Astrocyte (in vitro differentiated cells and primary cell): Measurements from ENCODE around the gene FERMT3. TPM values are rescaled to one million over a fixed set of nuclear protein-coding genes. Genes with fewer than 3 reads are reported as not detected.

Experiments
- DNase-seq: peaks from one replicate; pipeline ENCODE4 v3.0.0-alpha.2; 2010; ENCODE audit warnings: low read depth
- FAIRE-seq: peaks from 2 replicates; lab custom pipeline; 2011; peaks lifted over from hg19 to GRCh38; lab: Jason Lieb, UNC
- H2AFZ ChIP-seq: 2 replicates; pipeline ENCODE4 v1.6.0; 2012; ENCODE audit warnings: low read depth, low read length, inconsistent platforms
- H3K27ac ChIP-seq: 2 replicates; pipeline ENCODE4 v1.5.1; 2011; ENCODE audit warnings: low read depth, low read length, inconsistent platforms
- H3K27me3 ChIP-seq: 2 replicates; pipeline ENCODE4 v1.6.0; 2011; ENCODE audit warnings: low read length, inconsistent platforms; ENCODE audit not compliant: insufficient read depth
- H3K36me3 ChIP-seq: 2 replicates; pipeline ENCODE4 v1.5.1; 2011; ENCODE audit warnings: low read length, inconsistent platforms; ENCODE audit not compliant: insufficient read depth
- H3K4me1 ChIP-seq: 2 replicates; pipeline ENCODE4 v1.5.1; 2011; ENCODE audit warnings: low read length, inconsistent platforms; ENCODE audit not compliant: insufficient read depth
- H3K4me2 ChIP-seq: 2 replicates; pipeline ENCODE4 v1.6.0; 2012; ENCODE audit warnings: low read length, inconsistent platforms
- H3K4me3 ChIP-seq: 2 replicates; pipeline ENCODE4 v1.5.1; 2011; ENCODE audit warnings: low read depth, mild to moderate bottlenecking, low read length, inconsistent platforms; ENCODE audit not compliant: insufficient read depth
- H3K79me2 ChIP-seq: 2 replicates; pipeline ENCODE4 v1.6.0; 2012; ENCODE audit warnings: mild to moderate bottlenecking, low read length, inconsistent platforms; ENCODE audit not compliant: insufficient read depth
- H3K9ac ChIP-seq: 2 replicates; pipeline ENCODE4 v1.6.0; 2012; ENCODE audit warnings: mild to moderate bottlenecking, low read length, inconsistent platforms
- H3K9me3 ChIP-seq: 2 replicates; pipeline ENCODE4 v1.5.1; 2012; ENCODE audit warnings: low read depth, mild to moderate bottlenecking, low read length, inconsistent platforms; ENCODE audit not compliant: insufficient read depth
- H4K20me1 ChIP-seq: 2 replicates; pipeline ENCODE4 v1.6.0; 2012; ENCODE audit warnings: low read length, inconsistent platforms; ENCODE audit not compliant: insufficient read depth
- H3K27ac Mint-ChIP-seq: one replicate; pipeline ENCODE4 v1.8.0; 2021; ENCODE audit warnings: mild to moderate bottlenecking, mixed read lengths; ENCODE audit not compliant: unreplicated experiment
- H3K27me3 Mint-ChIP-seq: one replicate; pipeline ENCODE4 v1.8.0; 2021; ENCODE audit warnings: low read depth, mixed read lengths; ENCODE audit not compliant: unreplicated experiment
- H3K36me3 Mint-ChIP-seq: one replicate; pipeline ENCODE4 v1.8.0; 2021; ENCODE audit warnings: low read depth, mixed read lengths; ENCODE audit not compliant: unreplicated experiment
- H3K4me1 Mint-ChIP-seq: one replicate; pipeline ENCODE4 v1.8.0; 2021; ENCODE audit warnings: low read depth, mixed read lengths; ENCODE audit not compliant: unreplicated experiment
- H3K4me3 Mint-ChIP-seq: one replicate; pipeline ENCODE4 v1.8.0; 2021; ENCODE audit warnings: mild to moderate bottlenecking, moderate library complexity, mixed read lengths; ENCODE audit not compliant: unreplicated experiment
- H3K9me3 Mint-ChIP-seq: one replicate; pipeline ENCODE4 v1.8.0; 2021; ENCODE audit warnings: mild to moderate bottlenecking, mixed read lengths; ENCODE audit not compliant: unreplicated experiment
- EZH2 ChIP-seq: IDR thresholded peaks from 2 replicates; pipeline ENCODE4 v1.6.1; 2012; ENCODE audit warnings: mild to moderate bottlenecking, low read length, inconsistent platforms; ENCODE audit not compliant: insufficient read depth
- total RNA-seq: library from RNA; stranded (reverse); gene quantifications from 2 replicates; pipeline ENCODE4 v1.2.1, GENCODE V29; 2021
- TF ChIP-seq, protein P1 (sequence below): IDR thresholded peaks from 2 replicates; pipeline ENCODE4 v1.5.1; 2011; ENCODE audit warnings: low read depth, mild to moderate bottlenecking, inconsistent platforms, low read length, moderate library complexity; ENCODE audit not compliant: insufficient read depth

The FERMT3 gene
- total RNA-seq, 1 donor from 2014 or later: 1.3 TPM

DNA sequence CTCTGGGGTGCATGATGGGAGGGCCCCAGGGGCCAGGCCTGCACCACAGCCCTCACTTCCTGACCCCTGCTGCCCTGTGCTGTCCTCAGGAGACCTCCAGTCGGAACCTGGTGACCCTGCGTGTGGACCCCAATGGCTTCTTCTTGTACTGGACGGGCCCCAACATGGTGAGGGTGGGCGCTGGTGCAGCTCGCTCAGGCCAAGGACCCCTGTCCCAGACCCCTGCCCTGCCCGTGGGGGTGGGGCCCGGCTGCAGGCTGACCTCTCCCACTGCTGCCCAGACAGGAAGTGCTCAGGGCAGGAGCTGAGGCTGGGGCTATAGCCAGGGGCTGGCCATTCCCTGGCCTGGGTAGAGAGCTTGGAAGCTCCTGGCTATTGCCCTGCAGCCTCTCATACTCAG, 47.8 kb downstream of the FERMT3 start:
- Histone ChIP-seq H3K9ac (no peak overlapping the region), H3K9me3 (no peaks in the 10 kb centered on the region), H3K27ac (no peak overlapping the region), H3K36me3 (peaks cover 13% of the 10 kb centered on the region), H3K4me2 (no peak overlapping the region), H3K4me3 (no peak overlapping the region), H3K79me2 (peaks cover 29% of the 10 kb centered on the region), H4K20me1 (peaks cover 31% of the 10 kb centered on the region), H3K27me3 (no peaks in the 10 kb centered on the region), H3K4me1 (peaks cover 18% of the 10 kb centered on the region), H2AFZ (no peak overlapping the region)
- no peak for DNase-seq
- FAIRE-seq: no peak
- TF ChIP-seq, protein P1, sequence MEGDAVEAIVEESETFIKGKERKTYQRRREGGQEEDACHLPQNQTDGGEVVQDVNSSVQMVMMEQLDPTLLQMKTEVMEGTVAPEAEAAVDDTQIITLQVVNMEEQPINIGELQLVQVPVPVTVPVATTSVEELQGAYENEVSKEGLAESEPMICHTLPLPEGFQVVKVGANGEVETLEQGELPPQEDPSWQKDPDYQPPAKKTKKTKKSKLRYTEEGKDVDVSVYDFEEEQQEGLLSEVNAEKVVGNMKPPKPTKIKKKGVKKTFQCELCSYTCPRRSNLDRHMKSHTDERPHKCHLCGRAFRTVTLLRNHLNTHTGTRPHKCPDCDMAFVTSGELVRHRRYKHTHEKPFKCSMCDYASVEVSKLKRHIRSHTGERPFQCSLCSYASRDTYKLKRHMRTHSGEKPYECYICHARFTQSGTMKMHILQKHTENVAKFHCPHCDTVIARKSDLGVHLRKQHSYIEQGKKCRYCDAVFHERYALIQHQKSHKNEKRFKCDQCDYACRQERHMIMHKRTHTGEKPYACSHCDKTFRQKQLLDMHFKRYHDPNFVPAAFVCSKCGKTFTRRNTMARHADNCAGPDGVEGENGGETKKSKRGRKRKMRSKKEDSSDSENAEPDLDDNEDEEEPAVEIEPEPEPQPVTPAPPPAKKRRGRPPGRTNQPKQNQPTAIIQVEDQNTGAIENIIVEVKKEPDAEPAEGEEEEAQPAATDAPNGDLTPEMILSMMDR: no peak
- TF ChIP-seq EZH2: no peak
- Mint-ChIP-seq H3K9me3 (no peaks in the 10 kb centered on the region), H3K4me1 (peaks cover 5% of the 10 kb centered on the region), H3K36me3 (peaks cover 12% of the 10 kb centered on the region), H3K27me3 (no peaks in the 10 kb centered on the region), H3K27ac (no peak overlapping the region), H3K4me3 (no peak overlapping the region)

DNA sequence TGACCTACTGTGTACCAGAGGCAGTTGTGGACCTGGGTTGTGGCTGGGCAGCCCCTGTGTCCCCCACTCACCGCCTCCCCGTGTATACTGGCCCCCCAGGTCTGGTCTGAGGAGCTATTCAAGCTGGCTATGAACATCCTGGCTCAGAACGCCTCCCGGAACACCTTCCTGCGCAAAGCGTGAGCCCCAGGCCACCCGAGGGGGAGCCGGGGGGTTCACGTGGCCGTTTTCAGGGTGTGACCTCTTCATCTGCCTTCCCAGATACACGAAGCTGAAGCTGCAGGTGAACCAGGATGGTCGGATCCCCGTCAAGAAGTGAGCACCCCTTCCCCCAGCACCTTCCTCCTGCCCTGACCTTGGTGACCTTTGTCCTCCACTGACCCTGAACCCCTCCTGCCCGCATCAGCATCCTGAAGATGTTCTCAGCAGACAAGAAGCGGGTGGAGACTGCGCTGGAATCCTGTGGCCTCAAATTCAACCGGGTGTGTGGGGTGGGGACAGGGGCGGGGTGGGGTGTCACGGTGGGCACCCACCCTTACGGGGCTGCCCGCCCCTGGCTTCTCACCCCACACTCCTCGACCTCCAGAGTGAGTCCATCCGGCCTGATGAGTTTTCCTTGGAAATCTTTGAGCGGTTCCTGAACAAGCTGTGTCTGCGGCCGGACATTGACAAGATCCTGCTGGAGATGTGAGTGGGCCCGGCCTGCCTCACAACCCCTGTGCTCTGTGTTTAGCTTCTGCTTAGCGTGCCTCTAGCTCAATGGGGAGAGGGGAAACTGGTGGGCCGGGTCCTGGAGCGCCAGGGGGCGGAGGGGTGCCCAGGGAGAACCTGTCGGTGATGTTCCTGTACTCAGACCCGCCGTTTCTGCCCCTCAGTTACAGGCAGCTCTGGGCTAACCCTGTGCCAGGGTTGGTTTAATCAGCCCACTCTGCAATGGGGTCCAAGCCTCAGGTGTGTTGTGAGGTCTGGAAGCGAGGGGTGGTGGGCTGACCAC, 48.9 kb downstream of the FERMT3 start:
- FAIRE-seq: no peak
- no peaks in the 10 kb centered on the region for H3K27me3 Mint-ChIP-seq
- H2AFZ ChIP-seq: no peak overlapping the region
- H3K79me2 ChIP-seq: peaks cover 29% of the 10 kb centered on the region
- peaks cover 24% of the 10 kb centered on the region for H3K36me3 Mint-ChIP-seq
- no peak for DNase-seq
- H3K4me1 Mint-ChIP-seq: peaks cover 5% of the 10 kb centered on the region
- H3K4me3 ChIP-seq: no peak overlapping the region
- no peak overlapping the region for H3K9ac ChIP-seq
- H3K36me3 ChIP-seq: peaks cover 17% of the 10 kb centered on the region
- no peaks in the 10 kb centered on the region for H3K9me3 ChIP-seq
- peaks cover 18% of the 10 kb centered on the region for H3K4me1 ChIP-seq
- H4K20me1 ChIP-seq: peaks cover 41% of the 10 kb centered on the region
- no peaks in the 10 kb centered on the region for H3K27me3 ChIP-seq
- TF ChIP-seq EZH2: no peak
- TF ChIP-seq, protein P1: no peak
- no peak overlapping the region for H3K4me2 ChIP-seq
- H3K4me3 Mint-ChIP-seq: peak overlapping the region; percentile 57
- H3K9me3 Mint-ChIP-seq: peaks cover 2% of the 10 kb centered on the region
- H3K27ac ChIP-seq: no peak overlapping the region
- no peak overlapping the region for H3K27ac Mint-ChIP-seq
